Stimulated activated naive CD4-positive, alpha-beta T cell treated with Interleukin-2 at 50 U/mL for 16 hours (primary cell): ENCODE results near the gene STXBP3.
"Not testable (repeated sequence)": the region's sequence is repeated elsewhere in the genome, so short reads cannot be mapped to it uniquely, and the experiment has no call there.

Source experiments
- DNase-seq: peaks from one replicate; lab custom pipeline; 2025; lab: John Stamatoyannopoulos, UW

Gene STXBP3

GRCh38 chr1:108728327-108728923 lies 18.0 kb upstream of the STXBP3 start:
- DNase-seq: no peak

GRCh38 chr1:108729481-108729880 lies 17.0 kb upstream of the STXBP3 start:
- DNase-seq: no peak

GRCh38 chr1:108732398-108732797 lies 14.1 kb upstream of the STXBP3 start:
- no peak for DNase-seq

- DNase-seq: no peak
Measured at GRCh38 chr1:108734171-108734865, 12.2 kb upstream of the STXBP3 start.

GRCh38 chr1:108742253-108742652 lies 4.2 kb upstream of the STXBP3 start:
- no peak for DNase-seq

GRCh38 chr1:108745980-108746381 lies 493 bp upstream of the STXBP3 start:
- no peak for DNase-seq

GRCh38 chr1:108747171-108747850 lies 837 bp downstream of the STXBP3 start:
- peak; percentile 20 for DNase-seq

- no peak for DNase-seq
Measured at GRCh38 chr1:108747898-108748297, 1.4 kb downstream of the STXBP3 start.

- DNase-seq: no peak
Measured at GRCh38 chr1:108749081-108749480, 2.6 kb downstream of the STXBP3 start.

- no peak for DNase-seq
Measured at GRCh38 chr1:108750476-108751181, 4.2 kb downstream of the STXBP3 start.

GRCh38 chr1:108753363-108753762 lies 6.9 kb downstream of the STXBP3 start:
- DNase-seq: no peak

- no peak for DNase-seq
Measured at GRCh38 chr1:108758796-108759195, 12.3 kb downstream of the STXBP3 start.

- DNase-seq: no peak
Measured at GRCh38 chr1:108767115-108767514, 20.6 kb downstream of the STXBP3 start.

GRCh38 chr1:108767708-108768107 lies 21.2 kb downstream of the STXBP3 start:
- DNase-seq: no peak

GRCh38 chr1:108777839-108778238 lies 31.4 kb downstream of the STXBP3 start:
- no peak for DNase-seq

GRCh38 chr1:108779455-108779854 lies 33.0 kb downstream of the STXBP3 start:
- no peak for DNase-seq

- no peak for DNase-seq
Measured at GRCh38 chr1:108780937-108781574, 34.6 kb downstream of the STXBP3 start.

GRCh38 chr1:108781575-108781944 lies 35.1 kb downstream of the STXBP3 start:
- not testable (repeated sequence) for DNase-seq

- DNase-seq: no peak
Measured at GRCh38 chr1:108785264-108785663, 38.8 kb downstream of the STXBP3 start.

- no peak for DNase-seq
Measured at GRCh38 chr1:108785880-108786279, 39.4 kb downstream of the STXBP3 start.

GRCh38 chr1:108791790-108792189 lies 45.3 kb downstream of the STXBP3 start:
- DNase-seq: no peak

GRCh38 chr1:108792420-108792819 lies 45.9 kb downstream of the STXBP3 start:
- no peak for DNase-seq
